HT-29 (cell line): Measurements from ENCODE around the gene ZFYVE9. TPM values are rescaled to one million over a fixed set of nuclear protein-coding genes. Genes with fewer than 3 reads are reported as not detected.
"Not testable (repeated sequence)": the region's sequence is repeated elsewhere in the genome, so short reads cannot be mapped to it uniquely, and the experiment has no call there.

ENCODE experiments used
- DNase-seq: peaks from one replicate; pipeline ENCODE4 v3.0.0-alpha.2; 2015; ENCODE audit warnings: low spot score
- total RNA-seq: library from RNA; depleted of rRNA; stranded (reverse); fragments of >200 nt; shearing (Covaris generic); gene quantifications from 2 replicates; pipeline ENCODE4 v1.2.3, GENCODE V29; 2014; rRNA removed

Gene ZFYVE9
- 5.3 and 6.3 TPM in 2 replicates for total RNA-seq

GRCh38 chr1:52141513-52142219 lies at the start of gene ZFYVE9:
Gene ZFYVE9, plus strand, starts transcription at chr1:52142089. Its CDS starts 91,118 bp downstream, at chr1:52233207.
- DNase-seq: peak; percentile 83

- DNase-seq: not testable (repeated sequence)
Measured at GRCh38 chr1:52094300-52094699, 47.6 kb upstream of the ZFYVE9 start.

GRCh38 chr1:52096216-52096615 lies 45.7 kb upstream of the ZFYVE9 start:
- no peak for DNase-seq

GRCh38 chr1:52098139-52098871 lies 43.6 kb upstream of the ZFYVE9 start:
- peak; percentile 10 for DNase-seq

- DNase-seq: no peak
Measured at GRCh38 chr1:52102336-52103013, 39.4 kb upstream of the ZFYVE9 start.

GRCh38 chr1:52111492-52111891 lies 30.4 kb upstream of the ZFYVE9 start:
- no peak for DNase-seq

- no peak for DNase-seq
Measured at GRCh38 chr1:52112489-52112888, 29.4 kb upstream of the ZFYVE9 start.

- no peak for DNase-seq
Measured at GRCh38 chr1:52119301-52120079, 22.4 kb upstream of the ZFYVE9 start.

GRCh38 chr1:52122384-52122783 lies 19.5 kb upstream of the ZFYVE9 start:
- DNase-seq: no peak

- DNase-seq: no peak
Measured at GRCh38 chr1:52123622-52124021, 18.3 kb upstream of the ZFYVE9 start.

GRCh38 chr1:52125736-52126359 lies 16.0 kb upstream of the ZFYVE9 start:
- no peak for DNase-seq

- DNase-seq: peak; percentile 82
Measured at GRCh38 chr1:52127181-52128180, 14.4 kb upstream of the ZFYVE9 start.

- DNase-seq: no peak
Measured at GRCh38 chr1:52139817-52140540, 1.9 kb upstream of the ZFYVE9 start.

- DNase-seq: no peak
Measured at GRCh38 chr1:52140633-52141512, 1.0 kb upstream of the ZFYVE9 start.

- DNase-seq: peak; percentile 62
Measured at GRCh38 chr1:52142220-52143183, 613 bp downstream of the ZFYVE9 start.

GRCh38 chr1:52145137-52145536 lies 3.2 kb downstream of the ZFYVE9 start:
- peak; percentile 10 for DNase-seq

GRCh38 chr1:52150445-52150844 lies 8.6 kb downstream of the ZFYVE9 start:
- DNase-seq: not testable (repeated sequence)
